Tibial artery (tissue), 4 donors: Measurements from ENCODE around the gene CFAP74.
A peak's percentile ranks its signal among the peaks of the same experiment; 100 is the strongest.

Experiments
- DNase-seq, 2 donors: peaks; one replicate each; pipeline ENCODE4 v3.0.0-alpha.2; 2019
- H3K27ac ChIP-seq, 2 donors: fragments of 200-600 bp; sonication (generic) in 1 of 2; 1 replicate in 1 of 2; 2 replicates in 1 of 2; pipeline ENCODE4 v1.5.1; 2018 to 2019; ENCODE audit warnings: mild to moderate bottlenecking in 1 of 2
- H3K27me3 ChIP-seq, 2 donors: fragments of 200-600 bp; sonication (generic) in 1 of 2; one replicate each; pipeline versions ENCODE4 v1.5.1 to v1.6.0; 2016 to 2019
- H3K36me3 ChIP-seq, 3 donors: fragments of 200-600 bp; sonication (generic) in 2 of 3; one replicate each; pipeline ENCODE4 v1.5.1; 2016 to 2019; ENCODE audit warnings: mild to moderate bottlenecking in 2 of 3
- H3K4me1 ChIP-seq, 4 donors: fragments of 200-600 bp; sonication (generic) in 2 of 4; 1 replicate in 3 of 4; 2 replicates in 1 of 4; pipeline ENCODE4 v1.5.1; 2016 to 2019
- H3K4me3 ChIP-seq, 2 donors: fragments of 200-600 bp; sonication (generic) in 1 of 2; 1 replicate in 1 of 2; 2 replicates in 1 of 2; pipeline ENCODE4 v1.5.1; 2018 to 2019; ENCODE audit warnings: mild to moderate bottlenecking in 2 of 2
- H3K9me3 ChIP-seq, 3 donors: fragments of 200-600 bp; sonication (generic) in 1 of 3; one replicate each; pipeline ENCODE4 v1.5.1; 2016 to 2019
- intact Hi-C: fragments of 100-400 bp; cut with DNase I; formaldehyde crosslinking; loops from one replicate; pipeline ENCODE4 v1.15.0; 2023; ENCODE audit warnings: low total_unique reads
- TF ChIP-seq, protein P1 (sequence below), 2 experiments: fragments of 200-600 bp in 1 of 2; fragments of 450-650 bp in 1 of 2; IDR thresholded peaks; one replicate each; pipeline ENCODE4 v1.5.1; 2017 to 2019; ENCODE audit warnings: antibody characterized with exemption in 2 of 2, mild to moderate bottlenecking in 1 of 2, moderate library complexity in 1 of 2

Gene CFAP74

DNA sequence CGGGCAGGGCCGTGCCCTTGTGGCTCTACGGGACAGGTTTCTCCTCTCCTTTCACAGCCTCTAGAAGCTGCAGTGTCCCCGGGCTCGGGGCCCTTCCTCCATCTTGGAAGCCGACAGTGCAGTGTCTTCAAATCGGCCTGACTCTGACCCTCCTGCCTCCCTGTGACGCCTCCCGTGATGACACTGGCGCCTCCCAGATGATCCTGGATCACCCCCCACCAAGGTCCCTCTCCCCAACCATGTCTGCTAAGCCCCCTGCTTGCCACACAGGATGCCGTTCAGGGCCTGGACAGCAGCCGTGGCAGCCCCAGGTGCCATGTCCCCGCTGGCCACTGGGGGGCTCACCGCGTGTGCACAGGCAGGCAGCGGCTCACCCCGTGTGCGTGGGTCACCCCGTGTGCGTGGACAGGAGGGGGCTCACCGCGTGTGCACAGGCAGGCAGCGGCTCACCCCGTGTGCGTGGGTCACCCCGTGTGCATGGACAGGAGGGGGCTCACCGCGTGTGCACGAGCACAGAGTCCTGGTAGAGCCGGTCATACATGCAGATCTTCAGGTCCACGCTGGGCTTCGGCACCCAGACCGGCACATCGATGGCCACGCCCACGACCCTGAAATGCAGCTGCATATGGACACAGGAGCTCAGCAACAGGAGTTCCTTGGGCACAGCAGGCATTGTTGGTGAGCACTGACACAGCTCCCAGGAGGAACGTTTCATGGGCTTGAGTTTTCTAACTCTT is 59.6 kb downstream of the CFAP74 start:
- no peaks in the 10 kb centered on the region for H3K9me3 ChIP-seq
- no peak overlapping the region for H3K27ac ChIP-seq
- H3K4me3 ChIP-seq, result no peak overlapping the region
- intact Hi-C loops, result loop anchor here (5.0 kb wide), 1 partner anchor 88 kb away; no protein-coding TSS in a partner anchor
- H3K36me3 ChIP-seq, result no peaks in the 10 kb centered on the region
- peaks cover 0 to 76% of the 10 kb centered on the region in 2 donors for H3K27me3 ChIP-seq
- TF ChIP-seq, protein P1, sequence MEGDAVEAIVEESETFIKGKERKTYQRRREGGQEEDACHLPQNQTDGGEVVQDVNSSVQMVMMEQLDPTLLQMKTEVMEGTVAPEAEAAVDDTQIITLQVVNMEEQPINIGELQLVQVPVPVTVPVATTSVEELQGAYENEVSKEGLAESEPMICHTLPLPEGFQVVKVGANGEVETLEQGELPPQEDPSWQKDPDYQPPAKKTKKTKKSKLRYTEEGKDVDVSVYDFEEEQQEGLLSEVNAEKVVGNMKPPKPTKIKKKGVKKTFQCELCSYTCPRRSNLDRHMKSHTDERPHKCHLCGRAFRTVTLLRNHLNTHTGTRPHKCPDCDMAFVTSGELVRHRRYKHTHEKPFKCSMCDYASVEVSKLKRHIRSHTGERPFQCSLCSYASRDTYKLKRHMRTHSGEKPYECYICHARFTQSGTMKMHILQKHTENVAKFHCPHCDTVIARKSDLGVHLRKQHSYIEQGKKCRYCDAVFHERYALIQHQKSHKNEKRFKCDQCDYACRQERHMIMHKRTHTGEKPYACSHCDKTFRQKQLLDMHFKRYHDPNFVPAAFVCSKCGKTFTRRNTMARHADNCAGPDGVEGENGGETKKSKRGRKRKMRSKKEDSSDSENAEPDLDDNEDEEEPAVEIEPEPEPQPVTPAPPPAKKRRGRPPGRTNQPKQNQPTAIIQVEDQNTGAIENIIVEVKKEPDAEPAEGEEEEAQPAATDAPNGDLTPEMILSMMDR (IDR thresholded peaks at IDR 0.05), result peak; percentile 66 to 86
- H3K4me1 ChIP-seq, result peaks cover 0 to 9% (median 0%) of the 10 kb centered on the region in 4 donors
- DNase-seq, result peak in 1 of 2 donors; percentile 55

DNA sequence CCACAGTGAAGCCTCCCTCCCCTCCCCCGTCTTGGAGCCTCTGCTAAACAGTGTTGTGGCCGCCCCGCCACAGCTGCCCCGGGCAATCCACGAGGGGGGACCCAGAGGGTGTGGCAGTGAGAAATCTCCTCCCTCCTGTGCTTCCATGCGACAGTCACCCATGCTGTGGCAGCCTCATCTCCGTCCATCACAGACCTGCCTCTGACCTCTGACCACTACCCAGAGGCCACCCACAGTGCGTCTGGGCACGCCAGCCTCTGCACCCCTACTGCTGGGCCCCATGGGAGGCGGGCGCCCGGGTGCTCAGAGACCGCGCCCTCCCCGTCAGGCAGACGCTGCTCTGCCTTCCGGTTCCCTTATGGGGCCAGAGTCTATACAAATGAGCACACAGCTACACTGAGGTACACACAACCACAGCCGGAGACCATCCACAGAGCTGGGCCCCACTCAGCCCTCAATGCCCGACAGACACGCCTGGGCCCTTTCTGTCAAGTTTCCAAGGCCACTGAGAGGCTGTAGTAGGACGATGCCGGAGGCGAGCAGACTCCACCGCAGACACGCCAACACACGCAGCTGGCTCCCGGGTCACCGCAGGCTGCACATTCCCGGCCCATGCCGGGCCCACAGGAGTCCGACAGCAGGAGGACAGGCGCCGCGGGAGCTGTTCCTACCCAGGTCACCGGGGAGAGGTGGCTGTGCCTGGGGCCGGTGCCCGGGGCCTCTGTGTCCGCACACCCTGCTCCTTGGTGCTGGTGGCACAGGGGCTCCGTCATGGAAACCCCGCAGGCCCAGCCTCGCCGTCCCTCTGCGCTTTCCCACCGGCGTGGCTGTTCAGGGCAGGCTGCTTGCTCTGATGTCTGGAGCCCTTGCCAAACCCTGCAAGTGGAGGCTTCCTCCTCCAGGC is 60.6 kb downstream of the CFAP74 start:
- H3K9me3 ChIP-seq, result no peaks in the 10 kb centered on the region
- no peaks in the 10 kb centered on the region for H3K36me3 ChIP-seq
- H3K4me1 ChIP-seq, result peaks cover 0 to 9% (median 0%) of the 10 kb centered on the region in 4 donors
- TF ChIP-seq, protein P1 (IDR thresholded peaks at IDR 0.05), result no peak
- intact Hi-C loops, result loop anchor here (5.0 kb wide), 1 partner anchor 89 kb away; no protein-coding TSS in a partner anchor
- no peak for DNase-seq
- H3K4me3 ChIP-seq, result no peak overlapping the region
- H3K27ac ChIP-seq, result no peak overlapping the region
- peaks cover 0 to 84% of the 10 kb centered on the region in 2 donors for H3K27me3 ChIP-seq

DNA sequence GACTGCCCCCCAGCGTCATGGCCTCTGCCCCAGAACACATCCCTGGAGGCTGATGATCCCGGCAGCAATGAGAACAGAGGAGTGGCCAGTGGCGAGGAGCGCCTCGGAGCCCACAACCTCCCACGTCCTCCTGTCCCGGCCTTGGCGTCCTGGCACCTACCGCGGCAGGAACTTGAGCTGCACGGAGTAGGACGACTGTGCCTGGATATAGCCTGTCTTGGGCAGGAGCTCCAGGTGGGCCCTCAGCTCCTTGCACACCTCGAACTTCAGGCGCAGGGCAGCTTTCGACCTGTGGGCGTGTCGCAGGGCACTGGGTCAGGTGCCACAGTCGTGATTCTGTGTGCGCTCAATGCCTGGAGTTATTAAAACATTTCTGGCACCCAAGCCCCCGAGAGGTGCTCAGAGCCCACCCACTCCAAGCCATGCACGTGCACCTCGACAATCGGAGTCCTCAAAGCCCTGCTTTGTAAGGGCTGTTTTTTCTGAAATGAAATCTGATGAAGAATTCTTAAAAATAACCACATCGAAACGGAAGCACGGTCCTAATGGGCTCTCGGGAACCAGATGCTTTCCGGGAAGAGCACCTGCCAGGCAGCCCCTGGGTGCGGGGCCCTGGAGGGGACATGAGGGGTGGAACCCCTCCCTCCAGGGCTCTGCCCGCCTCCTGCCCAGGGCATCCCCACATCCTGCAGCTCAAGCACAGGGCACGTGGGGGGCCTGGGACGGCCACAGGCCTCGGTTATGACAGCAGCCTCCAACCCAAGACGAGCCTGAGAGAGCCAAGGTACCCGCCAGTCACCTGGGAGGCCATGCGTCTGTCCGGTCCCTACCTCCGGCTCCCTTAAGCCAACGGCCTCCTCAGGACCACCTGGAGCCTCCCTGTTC is 61.5 kb downstream of the CFAP74 start:
- intact Hi-C loops, result loop anchor here (5.0 kb wide), 1 partner anchor 90 kb away; no protein-coding TSS in a partner anchor
- DNase-seq, result no peak
- peaks cover 0 to 80% of the 10 kb centered on the region in 2 donors for H3K27me3 ChIP-seq

DNA sequence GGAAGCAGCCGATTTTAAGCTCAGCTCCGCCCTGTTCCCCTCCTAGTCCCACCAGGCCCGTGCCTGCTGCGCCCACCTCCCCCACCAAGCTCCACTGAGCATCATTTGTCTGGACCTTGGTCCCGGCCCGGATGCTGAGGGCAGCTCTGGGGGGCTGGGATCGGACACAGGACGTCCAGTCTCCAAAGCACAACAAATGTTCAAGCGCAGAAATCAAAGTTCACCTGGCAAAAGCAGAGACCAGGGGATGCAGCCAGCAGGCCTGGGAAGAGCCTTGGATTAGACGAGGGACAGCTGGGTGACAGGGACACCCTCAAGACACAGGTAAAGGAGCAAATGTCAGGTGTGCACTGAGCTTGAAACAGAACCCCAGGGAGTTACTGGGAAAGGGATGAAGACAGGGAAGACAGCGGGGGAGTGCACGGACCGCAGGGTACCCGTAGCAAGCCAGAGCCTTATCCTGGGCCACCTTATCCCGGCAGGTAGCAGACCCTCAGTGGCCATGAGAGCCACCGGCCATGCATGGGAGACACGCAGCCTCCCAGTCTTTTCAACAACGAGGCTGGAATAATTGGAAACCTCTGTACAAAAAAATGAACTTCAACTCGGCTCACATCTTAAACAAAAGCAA is 62.3 kb downstream of the CFAP74 start:
- intact Hi-C loops, result loop anchor here (5.0 kb wide), 1 partner anchor 91 kb away; no protein-coding TSS in a partner anchor
- DNase-seq, result no peak
- H3K4me3 ChIP-seq, result no peak overlapping the region
- H3K36me3 ChIP-seq, result no peaks in the 10 kb centered on the region
- H3K27ac ChIP-seq, result no peak overlapping the region
- peaks cover 0 to 9% (median 0%) of the 10 kb centered on the region in 4 donors for H3K4me1 ChIP-seq
- no peaks in the 10 kb centered on the region for H3K9me3 ChIP-seq
- TF ChIP-seq, protein P1 (IDR thresholded peaks at IDR 0.05), result no peak
- H3K27me3 ChIP-seq, result peaks cover 0 to 73% of the 10 kb centered on the region in 2 donors

More for the DNA sequence above, 61.5 kb downstream of the CFAP74 start:
- Histone ChIP-seq H3K4me3 (no peak overlapping the region), H3K36me3 (no peaks in the 10 kb centered on the region), H3K4me1 (peaks cover 0 to 9% (median 0%) of the 10 kb centered on the region in 4 donors), H3K27ac (no peak overlapping the region), H3K9me3 (no peaks in the 10 kb centered on the region)
- TF ChIP-seq, protein P1 (IDR thresholded peaks at IDR 0.05), result no peak
